Forelimb muscle (tissue), 1 donor: Measurements from ENCODE around the gene CDH23. TPM values are rescaled to one million over a fixed set of nuclear protein-coding genes. Genes with fewer than 3 reads are reported as not detected.

ENCODE experiments used
- DNase-seq: peaks from one replicate; pipeline ENCODE4 v3.0.0-alpha.2; 2013; ENCODE audit warnings: low read depth
- polyA plus RNA-seq: library from polyadenylated mRNA; unstranded; fragments of 120-200 nt; gene quantifications from one replicate; pipeline ENCODE4 v1.2.1, GENCODE V29; 2013; ENCODE audit not compliant: insufficient read length

CDH23 gene
- polyA plus RNA-seq, 1 donor = 4.1 TPM

GRCh38 chr10:71603754-71604153 lies 207.0 kb downstream of the CDH23 start:
- no peak for DNase-seq

- DNase-seq = no peak
Observed at GRCh38 chr10:71604324-71605018, 207.8 kb downstream of the CDH23 start.

GRCh38 chr10:71605263-71605962 lies 208.7 kb downstream of the CDH23 start:
- DNase-seq = no peak

GRCh38 chr10:71606257-71607081 lies 209.7 kb downstream of the CDH23 start:
- no peak for DNase-seq

- no peak for DNase-seq
Observed at GRCh38 chr10:71607082-71607443, 210.3 kb downstream of the CDH23 start.

- DNase-seq = peak; percentile 29
Observed at GRCh38 chr10:71608819-71609768, 212.4 kb downstream of the CDH23 start.

- no peak for DNase-seq
Observed at GRCh38 chr10:71610651-71611050, 213.9 kb downstream of the CDH23 start.

GRCh38 chr10:71611131-71611530 lies 214.4 kb downstream of the CDH23 start:
- no peak for DNase-seq

- DNase-seq = no peak
Observed at GRCh38 chr10:71611709-71612422, 215.1 kb downstream of the CDH23 start.

- DNase-seq = no peak
Observed at GRCh38 chr10:71613261-71613777, 216.6 kb downstream of the CDH23 start.

- DNase-seq = no peak
Observed at GRCh38 chr10:71613877-71614276, 217.2 kb downstream of the CDH23 start.

- DNase-seq = no peak
Observed at GRCh38 chr10:71614946-71615345, 218.2 kb downstream of the CDH23 start.

- no peak for DNase-seq
Observed at GRCh38 chr10:71615538-71616329, 219.0 kb downstream of the CDH23 start.

GRCh38 chr10:71616817-71617654 lies 220.3 kb downstream of the CDH23 start:
- no peak for DNase-seq

- no peak for DNase-seq
Observed at GRCh38 chr10:71618176-71618575, 221.5 kb downstream of the CDH23 start.

GRCh38 chr10:71618598-71618997 lies 221.9 kb downstream of the CDH23 start:
- no peak for DNase-seq

- no peak for DNase-seq
Observed at GRCh38 chr10:71620642-71621041, 223.9 kb downstream of the CDH23 start.

GRCh38 chr10:71621231-71622153 lies 224.8 kb downstream of the CDH23 start:
- no peak for DNase-seq
